Measurements from ENCODE around the gene AQP2.
"Not testable (repeated sequence)": the region's sequence is repeated elsewhere in the genome, so short reads cannot be mapped to it uniquely, and the experiment has no call there.

DNA sequence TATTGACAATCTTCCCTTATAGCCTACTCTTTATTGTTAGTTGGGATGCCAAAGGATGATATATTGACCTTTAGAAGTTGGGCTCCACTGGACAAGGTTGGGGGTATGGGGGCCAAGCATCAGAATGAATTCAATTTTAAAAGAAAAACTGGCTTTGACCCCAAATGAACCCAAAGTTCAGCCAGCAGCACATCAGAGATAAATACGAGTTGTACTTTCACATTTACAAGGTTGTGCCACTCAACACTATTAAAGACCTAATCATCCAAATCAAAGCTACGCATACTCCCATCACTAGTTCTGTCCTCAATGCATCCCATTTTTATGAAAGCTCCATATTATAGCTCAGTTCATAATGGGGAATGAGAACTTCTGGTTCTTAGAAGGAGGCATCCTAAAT, 38.9 kb downstream of the AQP2 start:
- TF ChIP-seq, protein P1, sequence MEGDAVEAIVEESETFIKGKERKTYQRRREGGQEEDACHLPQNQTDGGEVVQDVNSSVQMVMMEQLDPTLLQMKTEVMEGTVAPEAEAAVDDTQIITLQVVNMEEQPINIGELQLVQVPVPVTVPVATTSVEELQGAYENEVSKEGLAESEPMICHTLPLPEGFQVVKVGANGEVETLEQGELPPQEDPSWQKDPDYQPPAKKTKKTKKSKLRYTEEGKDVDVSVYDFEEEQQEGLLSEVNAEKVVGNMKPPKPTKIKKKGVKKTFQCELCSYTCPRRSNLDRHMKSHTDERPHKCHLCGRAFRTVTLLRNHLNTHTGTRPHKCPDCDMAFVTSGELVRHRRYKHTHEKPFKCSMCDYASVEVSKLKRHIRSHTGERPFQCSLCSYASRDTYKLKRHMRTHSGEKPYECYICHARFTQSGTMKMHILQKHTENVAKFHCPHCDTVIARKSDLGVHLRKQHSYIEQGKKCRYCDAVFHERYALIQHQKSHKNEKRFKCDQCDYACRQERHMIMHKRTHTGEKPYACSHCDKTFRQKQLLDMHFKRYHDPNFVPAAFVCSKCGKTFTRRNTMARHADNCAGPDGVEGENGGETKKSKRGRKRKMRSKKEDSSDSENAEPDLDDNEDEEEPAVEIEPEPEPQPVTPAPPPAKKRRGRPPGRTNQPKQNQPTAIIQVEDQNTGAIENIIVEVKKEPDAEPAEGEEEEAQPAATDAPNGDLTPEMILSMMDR (IDR thresholded peaks at IDR 0.05; ENCODE audit: low read depth, low read length, missing input control), result not testable (repeated sequence)
- not testable (repeated sequence) for TF ChIP-seq YY1 (IDR thresholded peaks at IDR 0.05); TAF1 (conservative IDR thresholded peaks at IDR 0.05)

Data from liver (tissue), 3 donors.